Osteocyte (in vitro differentiated cells): ENCODE results near the gene UBE2R2. TPM values are rescaled to one million over a fixed set of nuclear protein-coding genes. Genes with fewer than 3 reads are reported as not detected.

ENCODE experiments used
- DNase-seq: peaks from one replicate; pipeline ENCODE4 v3.0.0; 2021; ENCODE audit warnings: mixed read lengths; ENCODE audit not compliant: unreplicated experiment; ENCODE audit errors: extremely low spot score
- H3K27ac Mint-ChIP-seq: one replicate; pipeline ENCODE4 v1.8.0; 2021; ENCODE audit warnings: mild to moderate bottlenecking, mixed read lengths; ENCODE audit not compliant: unreplicated experiment
- H3K27me3 Mint-ChIP-seq: one replicate; pipeline ENCODE4 v1.8.0; 2021; ENCODE audit warnings: mixed read lengths; ENCODE audit not compliant: unreplicated experiment
- H3K36me3 Mint-ChIP-seq: one replicate; pipeline ENCODE4 v1.8.0; 2021; ENCODE audit warnings: mixed read lengths; ENCODE audit not compliant: unreplicated experiment
- H3K4me1 Mint-ChIP-seq: one replicate; pipeline ENCODE4 v1.8.0; 2021; ENCODE audit warnings: mixed read lengths; ENCODE audit not compliant: unreplicated experiment
- H3K4me3 Mint-ChIP-seq: one replicate; pipeline ENCODE4 v1.8.0; 2021; ENCODE audit warnings: mild to moderate bottlenecking, moderate library complexity, mixed read lengths; ENCODE audit not compliant: unreplicated experiment
- H3K9me3 Mint-ChIP-seq: one replicate; pipeline ENCODE4 v1.8.0; 2021; ENCODE audit warnings: mixed read lengths; ENCODE audit not compliant: unreplicated experiment
- CTCF ChIP-seq: fragments of 200-600 bp; sonication (generic); IDR thresholded peaks from 2 replicates; pipeline ENCODE4 v1.5.0; 2021; ENCODE audit warnings: antibody characterized with exemption, mild to moderate bottlenecking, moderate library complexity
- total RNA-seq: library from RNA; stranded (reverse); gene quantifications from 2 replicates; pipeline ENCODE4 v1.2.1, GENCODE V29; 2021

Gene UBE2R2
- total RNA-seq, 1 donor from 2014 or later, result 48.1 TPM

GRCh38 chr9:33877727-33878489 is 60.9 kb downstream of the UBE2R2 start:
- Mint-ChIP-seq H3K36me3 (no peaks in the 10 kb centered on the region), H3K4me1 (peaks cover 30% of the 10 kb centered on the region), H3K27me3 (no peaks in the 10 kb centered on the region), H3K27ac (no peak overlapping the region), H3K4me3 (no peak overlapping the region), H3K9me3 (no peaks in the 10 kb centered on the region)
- no peak for TF ChIP-seq CTCF
- DNase-seq, result no peak

DNA sequence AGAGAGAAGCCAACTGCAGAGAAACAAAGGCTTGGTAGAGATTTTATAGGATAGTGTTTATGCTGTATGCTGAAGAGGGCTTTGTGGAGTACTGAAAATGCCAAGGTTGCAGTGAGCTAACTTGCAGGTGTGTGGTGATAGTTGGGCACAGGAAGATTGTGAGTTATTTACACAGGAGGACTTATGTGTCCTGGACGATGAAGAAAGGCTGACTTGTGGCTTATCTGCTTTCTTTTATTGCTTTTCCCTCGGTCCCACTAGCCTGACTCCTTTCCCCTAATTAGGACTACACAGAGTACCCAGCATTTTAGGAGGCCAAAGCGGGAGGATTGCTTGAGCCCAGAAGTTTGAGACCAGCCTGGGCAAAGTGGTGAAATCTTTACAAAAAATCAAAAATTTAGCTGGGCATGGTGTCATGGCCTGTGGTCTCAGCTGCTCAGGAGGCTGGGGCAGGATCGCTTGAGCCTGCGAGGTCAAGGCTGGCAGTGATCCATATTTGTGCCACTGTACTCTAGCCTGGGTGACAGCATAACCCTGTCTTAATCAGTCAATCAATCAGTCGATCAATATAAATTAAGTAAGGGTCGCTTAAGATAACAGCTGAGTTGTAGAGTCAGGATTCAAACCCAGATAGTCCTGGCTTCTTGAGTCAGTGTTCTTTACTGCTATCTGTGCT is 61.9 kb downstream of the UBE2R2 start:
- Mint-ChIP-seq H3K27me3 (no peaks in the 10 kb centered on the region), H3K36me3 (no peaks in the 10 kb centered on the region), H3K27ac (no peak overlapping the region), H3K4me3 (no peak overlapping the region), H3K4me1 (peaks cover 30% of the 10 kb centered on the region), H3K9me3 (no peaks in the 10 kb centered on the region)
- DNase-seq, result no peak
- no peak for TF ChIP-seq CTCF

DNA sequence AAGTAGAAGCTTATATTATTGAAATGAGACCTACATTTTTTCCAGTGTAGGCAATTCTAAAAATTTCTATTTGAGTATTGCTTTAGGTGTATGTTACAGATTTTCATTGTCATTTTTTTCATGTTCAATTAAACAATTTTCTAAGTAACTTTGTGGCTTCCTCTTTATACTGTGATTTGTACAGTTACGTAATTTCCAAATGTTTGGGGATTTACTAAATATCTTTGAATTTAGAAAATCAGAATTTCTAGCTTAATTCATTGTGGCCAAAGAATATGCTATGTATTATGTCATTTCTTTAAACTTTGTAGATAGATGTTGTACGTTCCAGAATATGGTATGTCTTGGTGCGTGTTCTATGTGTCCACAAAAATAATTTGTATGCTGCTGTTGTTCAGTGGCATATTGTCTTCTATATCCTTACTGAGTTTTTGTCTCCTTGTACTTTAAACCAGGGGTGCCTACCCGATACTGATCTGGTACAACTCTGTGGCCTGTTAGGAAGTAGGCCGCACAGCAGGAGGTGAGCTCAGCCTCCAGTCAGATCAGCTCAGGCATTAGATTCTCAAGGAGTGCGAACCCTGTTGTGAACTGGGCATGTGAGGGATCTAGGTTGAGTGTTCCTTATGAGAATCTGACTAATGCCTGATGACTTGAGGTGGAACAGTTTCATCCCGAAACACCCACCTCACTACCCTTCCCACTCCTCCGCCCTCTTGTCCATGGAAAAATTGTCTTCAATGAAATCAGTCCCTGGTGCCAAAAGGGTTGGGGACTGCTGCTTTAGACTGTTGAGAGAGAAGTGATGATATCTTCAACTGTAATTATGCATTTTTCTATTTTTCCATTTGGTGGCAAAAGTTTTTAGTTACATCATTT is 63.5 kb downstream of the UBE2R2 start:
- no peak overlapping the region for H3K4me3 Mint-ChIP-seq
- H3K4me1 Mint-ChIP-seq, result peaks cover 38% of the 10 kb centered on the region
- H3K27ac Mint-ChIP-seq, result peak overlapping the region; percentile 48
- no peaks in the 10 kb centered on the region for H3K36me3 Mint-ChIP-seq
- no peaks in the 10 kb centered on the region for H3K9me3 Mint-ChIP-seq
- H3K27me3 Mint-ChIP-seq, result no peaks in the 10 kb centered on the region
- TF ChIP-seq CTCF, result no peak
- no peak for DNase-seq

GRCh38 chr9:33881635-33882034 is 64.7 kb downstream of the UBE2R2 start:
- H3K9me3 Mint-ChIP-seq, result no peaks in the 10 kb centered on the region
- H3K27ac Mint-ChIP-seq, result peak overlapping the region; percentile 3
- H3K36me3 Mint-ChIP-seq, result no peaks in the 10 kb centered on the region
- TF ChIP-seq CTCF, result no peak
- no peak overlapping the region for H3K4me3 Mint-ChIP-seq
- no peak for DNase-seq
- H3K27me3 Mint-ChIP-seq, result no peaks in the 10 kb centered on the region
- peaks cover 40% of the 10 kb centered on the region for H3K4me1 Mint-ChIP-seq
